HG02943 (cell line): ENCODE results near the gene OR5T3.
"Not testable (repeated sequence)": the region's sequence is repeated elsewhere in the genome, so short reads cannot be mapped to it uniquely, and the experiment has no call there.

Experiments used
- ATAC-seq: cut with Tn5 transposase; IDR thresholded peaks from one replicate; pipeline ENCODE4 v1.9.1; 2021; ENCODE audit warnings: mild to moderate bottlenecking, low read depth, moderate library complexity; ENCODE audit not compliant: unreplicated experiment

Gene OR5T3

DNA sequence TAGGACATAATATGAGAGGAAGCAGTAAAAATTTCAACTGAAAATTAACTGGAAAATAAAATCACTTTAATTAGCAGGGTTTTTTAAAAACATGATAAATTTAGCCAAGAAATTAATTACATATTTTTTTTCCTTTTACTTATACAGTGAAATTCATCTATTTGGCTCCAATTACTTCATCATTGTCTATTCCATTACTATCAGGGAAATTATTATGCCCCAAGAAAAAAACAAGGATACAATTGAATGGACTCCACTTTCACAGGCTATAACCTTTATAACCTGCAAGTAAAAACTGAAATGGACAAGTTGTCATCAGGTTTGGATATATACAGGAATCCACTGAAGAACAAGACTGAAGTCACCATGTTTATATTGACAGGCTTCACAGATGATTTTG lies at the start of gene OR5T3:
Gene OR5T3, plus strand, starts transcription at position 301 of the 400 bp plus-strand sequence. Its CDS starts 0 bp downstream, at position 301.
- no peak for ATAC-seq

DNA sequence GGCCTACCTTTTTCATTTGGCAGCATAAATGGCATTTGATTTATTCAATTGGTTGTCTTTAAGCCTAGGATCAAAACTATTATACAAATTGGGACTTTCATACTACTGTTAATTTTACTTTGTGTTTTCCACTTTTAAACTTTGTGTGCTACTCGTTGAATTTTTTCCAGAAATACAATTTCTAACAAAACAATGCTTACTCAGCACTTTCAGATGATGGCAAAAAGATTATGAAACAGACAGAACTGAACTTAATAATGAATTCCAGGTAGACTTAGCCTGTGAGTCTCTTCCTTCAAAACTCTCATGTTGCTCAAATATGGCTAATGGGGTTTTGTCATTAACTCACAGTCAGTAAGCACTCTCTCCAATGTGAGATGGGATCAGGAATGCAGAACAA lies 44.3 kb upstream of the OR5T3 start:
- ATAC-seq, result no peak

DNA sequence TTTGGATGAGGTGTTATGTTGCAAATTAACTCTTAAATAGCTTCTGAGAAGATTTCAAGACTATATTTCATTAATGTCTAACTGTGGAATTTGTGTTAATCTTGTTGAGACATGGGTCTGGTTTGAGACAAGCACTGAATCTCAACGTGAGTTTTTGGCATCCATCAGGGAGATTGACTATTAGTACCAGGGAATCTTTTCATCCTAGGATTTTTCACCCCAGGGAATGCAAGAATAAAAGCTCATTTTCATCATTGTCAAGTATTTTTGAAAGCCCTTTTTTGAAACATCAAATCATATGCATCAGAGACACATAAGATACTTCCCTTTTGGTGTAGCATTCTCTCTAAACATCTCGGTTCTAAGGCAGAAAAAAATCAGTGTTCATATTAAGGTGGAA lies 37.5 kb upstream of the OR5T3 start:
- no peak for ATAC-seq

DNA sequence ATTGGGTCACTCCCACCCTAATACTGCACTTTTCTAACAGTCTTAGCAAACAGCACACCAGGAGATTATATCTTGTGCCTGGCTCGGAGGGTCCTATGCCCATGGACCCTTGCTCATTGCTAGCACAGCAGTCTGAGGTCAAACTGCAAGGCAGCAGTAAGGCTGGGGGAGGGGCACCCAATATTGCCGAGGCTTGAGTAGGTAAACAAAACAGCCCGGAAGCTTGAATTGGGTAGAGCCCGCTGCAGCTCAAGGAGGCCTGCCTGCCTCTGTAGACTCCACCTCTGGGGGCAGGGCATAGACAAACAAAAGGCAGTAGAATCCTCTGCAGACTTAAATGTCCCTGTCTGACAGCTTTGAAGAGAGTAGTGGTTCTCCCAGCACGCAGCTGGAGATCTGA lies 32.3 kb upstream of the OR5T3 start:
- not testable (repeated sequence) for ATAC-seq

DNA sequence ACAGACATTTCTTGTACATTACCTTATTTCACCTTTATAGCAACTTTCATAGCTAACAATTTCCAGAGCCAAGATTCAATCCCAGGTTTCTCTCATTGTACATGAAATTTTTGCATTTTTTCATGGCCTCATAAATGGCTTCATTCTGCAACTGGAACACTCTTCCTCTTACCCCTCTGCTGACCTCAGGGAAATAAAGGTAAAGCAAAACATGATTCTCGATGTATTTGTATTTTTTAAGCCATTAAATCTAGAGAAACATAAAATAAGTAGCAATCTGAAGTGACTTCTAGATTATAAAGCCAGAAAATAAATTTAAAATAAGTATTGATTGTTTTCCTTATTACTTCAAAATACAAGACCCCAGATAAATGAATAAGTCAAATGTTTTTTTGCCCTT lies 17.9 kb upstream of the OR5T3 start, which contains the start of gene OR5T2:
Gene OR5T2, minus strand, starts transcription at position 101 of the 400 bp plus-strand sequence. CDS start 1,193 bp downstream, outside the sequence.
- ATAC-seq, result no peak

DNA sequence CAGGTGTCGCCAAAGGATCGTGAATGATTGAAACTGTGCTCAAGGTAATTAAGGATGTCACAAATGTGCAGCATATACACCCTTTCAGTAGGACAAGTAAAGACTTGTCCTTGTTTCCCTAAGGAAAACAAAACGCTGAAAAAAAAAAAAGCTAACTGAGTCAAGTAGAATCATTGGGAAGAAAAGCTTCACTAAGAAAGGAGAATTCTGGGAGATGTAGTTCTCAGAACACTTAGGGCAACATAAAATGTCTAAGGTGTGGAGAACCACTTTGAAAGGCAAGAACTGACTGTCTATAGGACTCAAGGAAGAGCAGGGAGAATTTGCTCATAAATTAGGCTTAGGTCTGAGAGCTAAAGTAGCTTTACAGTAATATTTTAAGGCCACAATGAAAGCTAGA lies 19.0 kb downstream of the OR5T3 start:
- ATAC-seq, result no peak

DNA sequence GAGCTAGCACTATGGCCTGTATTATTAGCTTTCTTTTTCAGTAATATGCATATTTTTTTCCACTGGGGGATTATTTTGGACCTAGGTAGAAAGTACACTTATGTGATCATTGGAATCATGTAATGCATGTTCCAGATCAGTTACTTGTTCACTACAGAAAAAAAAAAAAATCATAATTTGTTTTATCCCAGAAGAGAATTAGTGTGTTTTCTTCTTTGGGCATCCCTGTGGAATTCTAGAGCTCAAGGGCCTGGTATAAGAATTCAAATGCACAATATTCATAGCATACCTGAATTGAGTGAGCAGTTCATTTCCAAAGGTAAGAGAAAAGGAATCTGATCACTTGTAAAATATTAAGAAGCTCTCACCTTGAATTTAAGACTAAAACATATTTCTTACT lies 21.8 kb downstream of the OR5T3 start, which contains the start of gene OR5T1:
Gene OR5T1, plus strand, starts transcription at position 301 of the 400 bp plus-strand sequence. CDS start 1,485 bp downstream, outside the sequence.
- ATAC-seq, result no peak

DNA sequence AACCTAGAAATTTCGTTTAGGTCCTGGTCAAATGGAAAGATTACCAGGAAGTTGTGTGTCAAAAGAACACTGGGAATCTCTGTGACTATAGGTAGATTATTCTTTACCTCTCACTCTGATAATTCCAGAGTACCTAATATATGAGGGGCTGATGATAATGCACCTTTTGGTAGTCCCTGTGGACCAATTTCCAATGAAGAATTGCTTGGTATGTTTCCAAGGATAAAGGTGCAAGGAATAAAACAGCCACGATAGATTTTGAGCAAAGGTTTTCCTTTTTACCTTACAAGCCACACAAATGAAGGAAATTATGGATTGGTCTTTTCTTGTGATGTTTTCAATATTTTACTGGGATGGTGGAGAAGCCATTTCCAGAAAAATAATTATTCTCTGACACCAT lies 40.1 kb downstream of the OR5T3 start, which contains the start of gene OR8H1:
Gene OR8H1, minus strand, starts transcription at position 101 of the 400 bp plus-strand sequence. CDS start 1,192 bp downstream, outside the sequence.
- ATAC-seq, result no peak

DNA sequence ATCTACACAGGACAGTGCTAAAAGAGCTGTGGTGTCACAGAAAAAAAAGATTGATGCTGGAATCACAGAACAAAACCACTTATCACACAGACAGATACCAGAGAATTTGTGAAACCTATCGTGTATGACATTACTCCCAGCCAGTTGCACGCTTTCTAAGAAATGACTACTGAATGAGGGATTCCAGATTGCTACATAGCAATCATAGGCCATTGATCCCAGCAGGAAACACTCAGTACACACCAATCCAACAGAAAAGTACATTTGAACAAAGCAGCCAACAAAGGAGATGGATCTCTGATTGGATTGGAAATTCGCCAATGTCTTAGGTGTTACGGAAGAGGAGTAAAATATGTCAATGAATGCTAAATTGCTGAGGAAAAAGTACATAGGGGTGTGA lies 44.8 kb downstream of the OR5T3 start:
- no peak for ATAC-seq
